Bone marrow (tissue), 2 donors: ENCODE data around the gene NCOA6.
A peak's percentile ranks its signal among the peaks of the same experiment; 100 is the strongest.
"Not testable (repeated sequence)": the region's sequence is repeated elsewhere in the genome, so short reads cannot be mapped to it uniquely, and the experiment has no call there.

Source experiments
- DNase-seq, 2 donors: peaks; one replicate each; lab custom pipeline; 2025; lab: John Stamatoyannopoulos, UW

NCOA6 gene

DNA sequence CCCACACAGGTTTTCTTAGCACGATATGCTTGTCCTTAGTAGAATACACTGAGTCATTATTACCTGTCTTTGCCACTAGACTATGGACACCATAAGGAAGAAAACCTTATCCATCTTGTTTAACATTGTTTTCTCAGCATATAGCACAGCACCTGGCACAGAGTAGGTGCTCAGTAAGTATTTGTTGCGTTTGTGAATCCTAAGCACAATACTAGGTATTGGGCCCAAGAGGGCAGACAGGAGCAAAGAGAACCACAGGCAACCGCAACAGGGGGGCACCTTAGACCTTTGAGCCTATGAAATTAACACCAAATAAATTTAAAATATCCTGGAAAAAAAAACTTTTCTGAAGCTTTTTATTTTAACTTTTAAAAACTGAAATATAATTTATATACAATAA is 3.7 kb upstream of the NCOA6 start:
- DNase-seq = no peak

DNA sequence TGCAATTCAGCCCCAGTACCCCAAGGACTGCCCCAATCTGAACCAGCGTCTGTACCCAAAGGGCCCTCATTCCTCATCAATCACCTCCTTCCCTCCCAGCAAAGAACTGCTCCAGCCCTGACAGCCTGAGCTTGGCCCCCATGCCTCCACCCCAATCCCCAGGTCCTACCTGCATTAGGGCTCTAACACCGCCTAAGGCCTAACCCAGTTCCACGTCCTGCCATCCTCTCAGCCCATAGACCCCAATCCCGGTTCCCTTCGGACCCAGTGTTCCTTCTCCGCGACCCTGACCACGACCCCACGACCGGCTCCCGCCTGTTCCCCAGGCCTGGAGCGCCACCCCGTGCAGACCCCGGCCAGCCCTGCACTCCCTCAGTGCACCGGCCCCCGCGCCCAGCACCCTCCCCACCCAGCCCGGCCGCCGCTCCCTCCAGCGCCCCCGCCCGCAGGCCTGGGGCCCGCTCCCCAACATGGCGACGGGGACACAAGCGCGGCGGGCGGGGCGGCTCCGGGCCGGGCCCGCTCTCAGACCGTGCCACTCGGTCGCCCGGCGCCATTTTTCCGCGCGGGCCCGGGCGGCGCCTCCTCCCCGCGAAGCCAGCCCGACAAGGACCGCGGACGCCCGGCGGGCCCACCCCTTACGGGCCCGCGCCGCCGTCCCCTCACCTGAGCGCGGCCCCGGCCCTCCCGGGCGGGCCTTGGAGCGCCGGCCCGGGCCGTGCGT is 483 bp downstream of the NCOA6 start:
- DNase-seq = peak; percentile 13 to 67

DNA sequence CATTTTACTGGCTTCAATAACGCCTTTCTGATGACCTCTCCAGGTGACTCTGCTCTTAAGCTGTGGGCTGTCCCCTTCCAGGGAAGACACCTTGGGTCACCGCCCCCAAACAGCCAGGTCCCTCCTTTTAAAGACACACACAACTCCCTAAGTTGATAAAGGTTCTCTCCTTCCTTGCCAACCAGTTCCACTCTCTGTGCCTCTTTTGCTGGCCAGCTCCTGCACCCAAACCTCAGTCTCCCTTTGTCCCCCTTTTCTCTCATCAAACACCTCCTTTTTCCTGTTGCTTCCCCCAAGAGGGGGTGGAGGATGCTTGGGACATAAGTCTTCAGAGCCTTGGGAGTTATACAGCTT is 1.0 kb downstream of the NCOA6 start:
- DNase-seq = peak; percentile 8 to 52

DNA sequence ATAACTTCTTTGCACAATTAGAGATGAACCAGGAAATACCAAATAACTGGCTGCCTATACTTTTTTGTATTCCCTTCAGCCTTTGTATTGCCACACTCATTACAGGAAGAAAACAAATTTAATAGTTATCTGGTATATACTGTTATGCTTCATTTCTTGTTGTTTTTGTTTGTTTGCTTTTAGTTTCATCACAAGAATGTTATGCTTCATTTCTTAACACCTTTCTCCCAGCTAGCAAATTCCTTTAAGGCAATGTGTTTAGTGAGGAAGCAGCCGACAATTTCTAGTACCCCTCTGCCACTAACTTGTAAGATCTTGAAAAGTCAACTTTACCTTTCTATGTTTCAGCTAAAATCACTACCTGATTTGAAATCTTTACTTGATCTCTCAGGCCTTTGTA is 1.4 kb downstream of the NCOA6 start:
- no peak for DNase-seq

DNA sequence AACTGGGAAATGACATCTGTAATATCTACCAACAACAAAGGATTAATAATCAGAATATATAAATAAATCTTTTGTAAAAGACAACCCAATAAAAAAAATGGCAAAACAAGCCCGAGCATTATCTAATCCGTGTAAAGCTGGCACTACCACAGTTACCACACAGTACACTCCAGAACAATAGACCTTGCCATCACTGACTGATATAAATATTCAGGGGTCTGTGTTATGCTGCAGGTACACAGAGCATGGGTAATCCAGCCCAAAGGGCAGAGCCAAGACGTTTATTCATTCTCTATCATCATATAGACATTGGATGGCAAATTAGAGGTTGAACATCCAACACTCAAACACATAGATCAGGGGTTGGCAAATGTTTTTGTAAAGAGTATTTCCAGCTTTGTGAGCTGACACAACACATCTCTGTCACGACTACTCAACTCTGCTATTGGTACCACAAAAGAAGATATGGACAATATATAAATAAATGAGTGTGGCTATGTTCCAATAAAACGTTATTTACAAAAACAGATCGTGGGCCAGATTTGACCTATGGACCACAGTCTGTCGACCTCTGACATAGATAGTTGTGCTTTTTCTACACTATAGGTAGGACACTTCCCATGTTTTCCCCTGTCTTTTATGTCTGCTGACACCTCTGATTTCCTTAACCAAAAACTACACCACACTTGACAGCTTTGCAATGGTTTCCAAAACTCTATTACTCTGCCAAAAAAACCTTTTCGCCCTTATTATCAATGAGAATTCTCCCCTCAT is 4.5 kb downstream of the NCOA6 start:
- DNase-seq = no peak

DNA sequence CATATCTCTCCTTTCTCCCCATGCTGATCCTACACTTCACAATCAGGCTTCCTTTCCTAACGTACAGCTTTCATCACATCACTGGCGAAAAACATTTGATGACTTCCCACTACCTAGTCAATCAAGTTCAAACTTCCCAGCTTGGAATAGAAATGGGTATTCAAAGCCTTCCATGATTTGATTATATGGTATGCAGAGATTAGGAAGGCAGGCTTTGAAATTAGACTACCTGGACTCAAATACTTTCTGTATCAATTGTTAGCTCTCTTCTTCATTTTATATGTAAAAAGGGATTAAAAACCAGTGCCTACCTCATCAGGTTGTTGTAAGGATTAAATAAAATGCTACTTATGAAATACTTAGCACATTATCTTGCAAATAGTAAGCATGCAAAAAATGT is 7.7 kb downstream of the NCOA6 start:
- DNase-seq = no peak

DNA sequence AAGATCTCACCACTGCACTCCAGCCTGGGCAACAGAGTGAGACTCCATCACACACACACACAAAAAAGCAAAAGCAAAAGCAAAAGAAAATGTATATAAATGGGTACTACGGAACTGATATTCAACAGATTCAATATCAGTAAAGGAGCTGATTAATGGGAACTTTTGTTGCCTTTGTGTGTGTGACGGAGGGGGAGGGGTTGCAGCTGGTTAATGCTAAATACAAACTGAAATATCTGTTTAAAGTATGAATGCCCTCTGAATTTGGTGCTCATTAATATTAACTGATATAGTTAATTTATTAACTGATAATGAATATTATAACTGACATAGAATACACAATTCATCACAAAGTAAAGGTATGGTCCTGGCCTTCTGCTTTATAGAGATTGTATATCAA is 8.4 kb downstream of the NCOA6 start:
- DNase-seq = no peak

DNA sequence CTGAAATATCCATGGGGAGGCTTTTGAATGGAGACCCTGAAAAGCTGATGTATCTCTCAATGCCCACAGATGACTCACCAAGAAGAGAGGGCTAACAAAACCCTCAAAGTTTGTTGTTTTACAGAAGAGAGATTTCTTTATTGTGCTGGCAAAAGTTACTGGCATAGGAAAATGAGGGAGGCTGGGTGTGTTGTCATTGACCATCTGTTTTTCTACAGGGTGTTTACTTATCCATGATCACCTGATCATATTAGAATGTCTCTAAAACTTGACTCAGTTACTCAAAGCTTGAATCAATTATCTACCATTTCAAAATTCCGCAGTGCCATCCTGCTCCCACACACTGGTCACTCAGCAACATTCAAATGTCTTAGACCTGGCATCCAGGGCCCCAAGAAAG is 9.8 kb downstream of the NCOA6 start:
- DNase-seq = no peak

DNA sequence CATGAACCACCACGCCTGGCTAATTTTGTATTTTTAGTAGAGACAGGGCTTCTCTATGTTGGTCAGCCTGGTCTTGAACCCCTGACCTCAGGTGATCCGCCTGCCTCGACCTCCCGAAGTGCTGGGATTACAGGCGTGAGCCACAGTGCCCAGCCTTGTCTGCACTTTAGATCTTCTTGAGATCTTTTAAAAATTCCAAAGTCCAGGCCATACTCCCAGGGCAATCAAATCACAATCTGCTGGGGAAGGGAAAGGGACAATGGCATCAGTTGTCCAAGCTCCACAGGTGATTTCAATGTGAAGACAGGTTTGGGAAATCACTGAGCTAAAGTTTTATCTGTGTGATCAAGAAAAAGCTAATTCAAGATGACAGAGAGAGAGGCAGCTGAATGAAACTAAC is 16.9 kb downstream of the NCOA6 start:
- DNase-seq = no peak

DNA sequence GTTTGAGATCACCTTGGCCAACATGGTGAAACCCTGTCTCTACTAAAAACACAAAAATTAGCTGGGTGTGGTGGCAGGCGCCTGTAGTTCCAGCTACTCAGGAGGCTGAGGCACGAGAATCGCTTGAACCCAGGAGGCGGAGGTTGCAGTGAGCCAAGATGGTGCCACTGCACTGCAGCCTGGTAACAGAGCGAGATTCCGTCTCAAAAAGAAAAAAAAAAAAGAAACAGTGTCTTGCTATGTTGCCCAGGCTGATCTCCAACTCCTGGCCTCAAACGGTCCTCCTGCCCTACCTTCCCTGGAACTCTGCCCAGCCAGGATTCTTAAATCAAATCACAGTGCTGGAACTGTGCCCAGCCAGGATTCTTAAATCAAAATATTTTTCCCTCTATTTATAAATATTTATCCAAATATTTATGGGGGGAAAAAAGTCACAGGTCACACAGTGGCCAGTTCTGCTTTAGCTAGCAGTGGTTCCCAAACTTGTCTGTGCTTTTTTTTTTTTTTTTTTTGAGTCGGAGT is 17.4 kb downstream of the NCOA6 start:
- DNase-seq = not testable (repeated sequence)

DNA sequence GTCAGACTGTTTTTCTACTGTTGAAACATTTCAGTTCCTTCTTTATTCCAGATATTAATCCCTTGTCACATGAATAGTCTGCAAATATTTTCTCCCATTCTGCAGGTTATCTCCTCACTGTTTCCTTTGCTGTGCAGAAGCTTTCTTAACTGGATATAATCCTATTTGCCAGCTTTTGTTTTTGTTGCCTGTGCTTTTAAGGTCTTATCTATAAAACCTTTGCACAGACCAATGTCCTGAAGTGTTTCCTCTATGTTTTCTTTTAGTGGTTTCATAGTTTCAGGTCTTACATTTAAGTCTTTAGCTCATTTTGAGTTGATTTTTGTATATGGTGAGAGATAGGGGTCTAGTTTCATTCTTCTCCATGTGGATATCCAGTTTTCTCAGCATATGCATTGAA is 19.2 kb downstream of the NCOA6 start:
- no peak for DNase-seq

DNA sequence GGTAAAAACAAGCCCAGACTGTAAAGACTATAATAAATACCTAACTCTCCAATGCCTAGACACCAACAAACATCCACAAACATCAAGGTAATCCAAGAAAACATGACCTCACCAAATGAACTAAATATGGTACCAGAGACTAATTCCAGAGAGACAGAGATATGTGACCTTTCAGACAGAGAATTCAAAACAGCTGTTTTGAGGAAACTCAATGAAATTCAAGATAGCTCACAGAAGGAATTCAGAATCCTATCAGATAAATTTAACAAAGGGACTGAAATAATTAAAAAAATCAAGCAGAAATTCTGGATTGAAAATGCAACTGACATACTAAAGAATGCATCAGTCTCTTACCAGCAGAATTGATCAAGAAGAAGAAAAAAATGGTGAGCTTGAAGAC is 26.6 kb downstream of the NCOA6 start:
- DNase-seq = no peak

DNA sequence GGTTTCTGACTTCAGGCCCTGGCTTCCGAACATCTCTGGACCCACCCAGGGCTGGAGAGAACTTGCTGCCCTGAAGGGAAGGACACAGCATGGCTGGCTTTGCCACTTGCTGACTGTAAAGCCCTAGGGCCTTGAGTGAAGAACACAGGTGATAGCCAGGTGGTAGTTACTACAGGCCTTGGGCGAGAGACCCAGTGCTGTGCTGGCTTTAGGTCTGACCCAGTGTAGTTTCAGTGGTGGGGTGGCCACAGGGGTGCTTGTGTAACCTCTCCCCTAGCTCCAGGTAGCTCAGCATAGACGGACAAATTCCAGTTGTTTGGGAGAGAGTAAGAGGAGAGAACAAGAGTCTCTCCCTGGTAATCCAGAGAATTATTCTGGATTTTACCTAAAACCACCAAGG is 27.1 kb downstream of the NCOA6 start:
- no peak for DNase-seq

DNA sequence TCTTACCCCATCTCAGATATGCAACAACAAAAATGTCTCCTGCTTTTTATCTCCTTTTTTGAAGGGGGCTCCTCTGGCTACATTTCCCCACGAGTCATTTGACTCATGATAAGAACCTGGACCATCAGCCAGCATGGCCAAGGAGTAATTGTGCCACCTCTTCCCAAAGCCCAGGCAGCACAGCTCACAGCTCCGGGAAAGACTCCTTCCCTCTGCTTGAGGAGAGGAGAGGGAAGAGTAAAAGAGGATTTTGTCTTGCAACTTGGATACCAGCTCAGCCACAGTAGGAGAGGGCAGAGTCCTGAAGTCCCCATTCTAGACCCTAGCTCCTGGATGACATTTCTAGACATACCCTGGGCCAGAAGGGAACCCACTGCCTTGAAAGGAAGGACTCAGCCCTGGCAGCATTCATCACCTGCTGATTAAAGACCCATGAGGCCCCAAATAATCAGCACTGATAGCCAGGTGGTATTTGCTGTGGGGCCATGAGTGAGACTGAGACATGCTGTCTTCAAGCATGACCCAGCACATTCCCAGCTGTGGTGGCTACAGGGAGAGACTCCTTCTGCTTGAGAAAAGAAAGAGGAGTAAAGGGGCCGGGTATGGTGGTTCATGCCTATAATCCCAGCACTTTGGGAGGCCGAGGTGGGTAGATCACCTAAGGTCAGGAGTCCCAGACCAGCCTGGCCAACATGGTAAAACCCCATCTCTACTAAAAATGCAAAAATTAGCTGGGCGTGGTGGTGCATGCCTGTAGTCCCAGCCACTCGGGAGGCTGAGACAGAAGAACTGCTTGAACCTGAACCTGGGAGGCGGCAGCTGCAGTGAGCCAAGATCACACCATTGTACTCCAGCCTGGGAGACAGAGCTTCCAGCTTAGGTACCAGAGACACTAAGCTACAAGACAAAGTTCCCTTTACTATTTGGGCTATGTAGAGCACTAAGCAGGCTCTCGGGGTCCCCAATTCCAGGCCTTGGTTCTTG is 28.1 kb downstream of the NCOA6 start:
- DNase-seq = no peak

DNA sequence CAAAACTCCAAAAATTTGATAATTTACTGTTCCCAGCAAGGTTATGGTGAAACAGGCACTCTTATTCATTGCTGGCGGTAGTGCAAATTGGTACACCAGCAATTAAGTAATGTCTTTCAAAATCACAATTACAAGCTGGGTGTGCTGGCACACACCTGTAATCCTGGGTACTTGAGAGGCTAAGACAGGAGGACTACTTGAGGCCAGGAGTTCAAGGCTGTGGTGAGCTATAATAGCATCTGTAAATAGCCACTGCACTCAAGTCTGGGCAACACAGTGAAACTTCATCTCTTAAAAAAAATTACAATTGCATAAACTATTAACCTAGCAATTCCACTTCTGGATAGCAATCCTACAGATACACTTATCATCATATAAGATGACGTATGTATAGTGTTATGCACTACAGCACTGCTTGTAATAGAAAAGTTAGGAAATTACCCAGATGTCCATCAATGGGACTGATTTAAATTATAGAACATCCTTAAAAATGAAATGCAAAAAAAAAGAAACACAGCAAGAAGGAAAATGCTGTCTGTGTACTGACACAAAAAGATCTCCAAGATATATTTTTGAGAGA is 31.4 kb downstream of the NCOA6 start:
- DNase-seq = no peak

DNA sequence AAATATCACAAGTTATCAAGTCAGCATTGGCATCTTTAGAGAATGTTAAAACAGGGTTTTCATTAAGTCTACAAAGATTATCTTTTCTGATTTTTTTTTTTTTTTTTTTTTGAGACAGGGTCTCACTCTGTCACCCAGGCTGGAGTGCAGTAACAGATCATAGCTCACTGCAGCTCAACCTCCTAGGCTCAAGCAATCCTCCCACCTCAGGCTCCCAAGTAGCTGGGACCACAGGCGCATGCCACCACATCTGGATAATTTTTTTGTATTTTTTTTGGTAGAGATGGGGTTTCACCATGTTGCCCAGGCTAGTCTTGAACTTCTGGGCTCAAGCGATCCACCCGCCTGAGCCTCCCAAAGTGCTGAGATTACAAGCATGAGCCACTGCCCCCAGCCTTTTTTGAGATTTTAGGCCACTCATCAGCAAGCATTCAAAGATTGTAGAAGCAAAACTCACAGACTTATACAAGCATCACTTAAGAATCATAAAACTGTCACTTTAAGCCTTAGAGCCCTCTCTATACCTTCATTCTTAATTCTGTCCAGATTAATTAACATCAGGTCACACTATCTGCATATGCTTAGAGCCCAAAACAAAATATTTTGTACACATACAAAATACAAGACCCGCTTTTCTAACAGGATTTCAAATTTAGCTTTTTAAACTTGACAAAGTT is 32.6 kb downstream of the NCOA6 start:
- no peak for DNase-seq

DNA sequence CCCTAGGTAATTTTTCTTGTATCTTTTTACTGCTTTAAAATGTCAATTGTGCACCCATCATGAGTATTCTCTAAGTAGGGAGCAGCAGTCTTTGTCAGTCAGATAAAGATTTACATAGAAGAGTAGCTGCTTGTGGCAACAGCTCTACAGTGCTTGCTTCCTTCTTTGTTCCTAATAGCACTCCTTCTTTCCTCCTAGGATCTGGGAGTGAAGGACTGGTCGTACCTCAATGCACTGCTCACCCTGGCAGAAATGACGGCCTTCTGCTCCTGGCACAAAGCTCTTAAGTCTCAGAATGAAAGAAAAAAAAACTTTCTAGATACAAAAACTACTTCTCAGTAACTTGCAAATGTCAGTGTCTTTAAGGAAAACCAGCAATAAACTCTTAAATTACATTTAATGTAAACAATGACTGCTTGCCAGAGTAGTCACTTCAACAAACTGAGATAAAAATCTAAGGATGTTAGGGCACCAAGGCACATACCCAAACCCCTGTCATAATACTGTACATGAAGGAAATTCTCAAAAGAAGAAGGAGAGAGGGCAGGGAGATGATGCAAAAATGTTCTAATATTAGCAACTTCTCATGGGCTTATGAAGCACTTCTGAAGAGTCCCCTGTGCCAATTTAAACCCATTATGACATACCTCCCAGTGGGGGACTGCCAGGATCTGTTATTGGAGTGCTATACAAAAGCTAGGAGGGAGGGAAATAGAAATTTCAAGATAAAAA is 34.0 kb downstream of the NCOA6 start:
- no peak for DNase-seq

DNA sequence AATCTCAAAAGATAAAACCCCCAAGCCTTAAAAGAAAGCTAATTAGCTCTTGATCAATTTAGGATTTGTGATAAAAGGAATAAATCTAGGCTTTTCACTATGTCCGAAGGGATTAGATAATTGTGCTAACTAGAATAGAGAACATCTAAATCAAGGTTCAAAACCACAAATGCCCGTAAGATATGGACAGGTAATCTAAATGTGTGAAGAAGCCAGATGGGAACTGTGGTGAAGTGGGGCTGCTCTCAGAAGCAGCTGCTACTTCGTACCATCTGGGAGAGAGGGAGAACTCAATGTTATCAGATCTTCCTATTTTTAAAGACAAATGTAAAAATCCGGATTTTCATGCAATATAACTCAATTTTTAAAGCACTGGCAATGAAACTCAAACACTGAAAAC is 44.2 kb downstream of the NCOA6 start:
- no peak for DNase-seq

DNA sequence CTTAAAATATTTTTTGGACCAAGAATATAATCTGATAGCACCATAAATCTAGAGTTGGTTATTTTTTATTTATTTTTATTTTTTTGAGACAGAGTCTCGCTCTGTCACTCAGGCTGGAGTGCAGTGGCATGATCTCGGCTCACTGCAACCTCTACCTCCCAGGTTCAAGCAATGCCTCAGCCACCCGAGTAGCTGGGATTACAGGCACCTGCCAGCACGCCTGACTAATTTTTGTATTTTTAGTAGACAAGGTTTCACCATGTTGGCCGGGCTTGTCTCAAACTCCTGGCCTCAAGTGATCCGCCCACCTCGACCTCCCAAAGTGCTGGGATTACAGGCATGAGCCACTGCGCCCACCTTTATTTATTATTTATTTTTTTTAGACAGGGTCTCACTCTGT is 45.2 kb downstream of the NCOA6 start:
- DNase-seq = not testable (repeated sequence)

DNA sequence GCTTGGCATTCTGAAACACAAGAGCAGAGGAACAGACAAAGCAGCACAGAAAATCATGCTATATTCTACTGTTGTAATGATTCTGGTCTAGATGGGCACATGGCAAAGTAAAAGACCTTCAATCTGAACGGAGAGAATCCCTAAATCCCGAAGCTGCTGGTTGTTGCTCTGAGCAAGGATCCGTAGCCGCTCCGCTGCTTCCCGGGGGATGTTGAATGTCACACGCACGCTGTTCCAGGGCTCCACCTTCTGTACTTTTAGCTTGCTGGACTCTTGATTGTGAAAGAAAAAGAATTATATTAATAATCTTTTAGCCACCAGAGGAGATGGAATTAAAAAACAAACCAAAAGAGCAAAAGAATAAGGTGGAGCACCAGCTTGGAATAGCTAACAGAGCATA is 49.3 kb downstream of the NCOA6 start:
- DNase-seq = no peak

DNA sequence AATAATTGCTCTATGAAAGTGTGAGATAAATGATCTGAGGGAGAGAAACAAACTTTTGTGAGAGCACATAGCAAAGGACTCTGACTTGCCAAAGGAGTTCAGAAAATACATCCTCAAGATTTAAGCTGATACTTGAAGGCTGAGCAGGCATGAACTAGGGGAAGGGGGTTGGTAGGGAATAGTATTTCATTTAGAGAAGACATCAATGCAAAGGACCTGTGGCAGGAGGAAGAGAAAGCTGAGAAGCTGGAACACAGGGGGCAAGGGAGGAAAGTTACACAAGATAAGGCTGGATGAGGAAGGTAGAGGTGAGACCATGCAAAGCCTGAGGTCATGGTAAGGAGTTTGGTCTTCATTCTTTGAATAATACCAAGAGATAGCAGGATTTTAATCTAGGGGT is 50.6 kb downstream of the NCOA6 start:
- DNase-seq = no peak
